IPS DF 6.9 (cell line): ENCODE results near the gene CTSO.
"Not testable (repeated sequence)": the region's sequence is repeated elsewhere in the genome, so short reads cannot be mapped to it uniquely, and the experiment has no call there.

Experiments
- DNase-seq: peaks from one replicate; pipeline ENCODE4 v3.0.0-alpha.2; 2013; ENCODE audit warnings: low read depth, low spot score
- H3K27ac ChIP-seq: one replicate; pipeline ENCODE4 v1.5.1; 2013; ENCODE audit warnings: low read length, control low read depth
- H3K27me3 ChIP-seq: 2 replicates; pipeline ENCODE4 v1.6.1; 2013; ENCODE audit warnings: mild to moderate bottlenecking, low read length; ENCODE audit not compliant: control insufficient read depth, insufficient read depth
- H3K36me3 ChIP-seq: 2 replicates; pipeline ENCODE4 v1.6.1; 2013; ENCODE audit warnings: low read length; ENCODE audit not compliant: control insufficient read depth, insufficient read depth
- H3K4me1 ChIP-seq: 2 replicates; pipeline ENCODE4 v1.6.1; 2013; ENCODE audit warnings: low read length; ENCODE audit not compliant: control insufficient read depth, insufficient read depth
- H3K4me3 ChIP-seq: 2 replicates; pipeline ENCODE4 v1.5.1; 2013; ENCODE audit warnings: mild to moderate bottlenecking, low read length
- H3K9me3 ChIP-seq: 2 replicates; pipeline ENCODE4 v1.6.1; 2013; ENCODE audit warnings: low read length, inconsistent platforms; ENCODE audit not compliant: control insufficient read depth, insufficient read depth
- WGBS: extraction: QIAGEN DNeasy Blood & Tissue Kit; methylation state at CpG from one replicate; pipeline ENCODE4 v1.1.7; 2013; ENCODE audit warnings: mixed read lengths, missing lambda C conversion rate; ENCODE audit not compliant: insufficient read length, insufficient coverage; 5-methylcytosine and 5-hydroxymethylcytosine counted together

Gene CTSO

DNA sequence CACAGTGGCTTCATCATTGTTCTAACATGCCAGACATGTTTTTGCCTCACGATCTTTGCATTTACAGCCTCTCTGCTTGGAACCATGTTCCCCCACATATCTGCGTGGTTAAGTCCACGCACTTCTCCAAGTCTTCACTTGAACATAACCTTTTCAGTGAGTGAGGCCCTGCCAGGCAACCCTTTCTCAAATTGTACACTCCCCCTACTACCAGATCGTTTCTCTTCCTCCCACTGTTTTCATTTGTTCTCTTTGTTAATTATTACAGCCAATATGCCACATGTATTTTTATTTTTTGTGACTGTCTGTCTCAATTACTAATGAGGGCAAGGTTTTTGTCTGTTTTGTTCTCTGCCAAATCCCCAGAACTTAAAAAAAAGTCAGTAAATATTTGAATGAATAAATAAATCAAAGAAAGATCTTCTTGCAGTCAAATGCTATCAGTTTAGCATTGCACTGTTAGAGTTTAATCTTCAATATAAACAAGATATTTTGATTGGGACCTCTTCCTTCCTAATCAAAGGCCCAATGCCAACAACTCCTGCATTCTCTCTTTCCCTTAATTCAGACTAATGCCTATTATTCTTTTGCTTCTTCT is 18.2 kb downstream of the CTSO start:
- DNase-seq = no peak
- Histone ChIP-seq H3K27me3 (no peaks in the 10 kb centered on the region), H3K9me3 (no peaks in the 10 kb centered on the region), H3K27ac (no peak overlapping the region), H3K36me3 (no peaks in the 10 kb centered on the region), H3K4me1 (no peaks in the 10 kb centered on the region), H3K4me3 (no peak overlapping the region)
- WGBS = no CpG with 5 or more reads among the region's 4 CpGs

DNA sequence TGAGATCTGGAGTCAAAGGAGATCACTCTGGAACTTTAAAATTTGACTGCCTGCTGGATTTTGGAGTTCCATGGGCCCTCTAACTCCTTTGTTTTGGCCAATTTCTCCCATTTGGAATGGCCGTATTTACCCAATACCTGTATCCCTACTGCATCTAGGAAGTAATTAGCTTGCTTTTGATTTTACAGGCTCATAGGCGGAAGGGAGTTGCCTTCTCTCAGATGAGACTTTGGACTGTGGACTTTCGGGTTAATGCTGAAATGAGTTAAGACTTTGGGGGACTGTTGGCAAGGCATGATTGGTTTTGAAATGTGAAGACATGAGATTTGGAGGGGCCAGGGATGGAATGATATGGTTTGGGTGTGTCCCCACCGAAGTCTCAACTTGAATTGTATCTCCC is 19.0 kb downstream of the CTSO start:
- not testable (repeated sequence) for H3K9me3 ChIP-seq, H3K27ac ChIP-seq, DNase-seq, H3K36me3 ChIP-seq, H3K4me3 ChIP-seq, H3K27me3 ChIP-seq, H3K4me1 ChIP-seq
- no CpG with 5 or more reads among the region's 4 CpGs for WGBS

DNA sequence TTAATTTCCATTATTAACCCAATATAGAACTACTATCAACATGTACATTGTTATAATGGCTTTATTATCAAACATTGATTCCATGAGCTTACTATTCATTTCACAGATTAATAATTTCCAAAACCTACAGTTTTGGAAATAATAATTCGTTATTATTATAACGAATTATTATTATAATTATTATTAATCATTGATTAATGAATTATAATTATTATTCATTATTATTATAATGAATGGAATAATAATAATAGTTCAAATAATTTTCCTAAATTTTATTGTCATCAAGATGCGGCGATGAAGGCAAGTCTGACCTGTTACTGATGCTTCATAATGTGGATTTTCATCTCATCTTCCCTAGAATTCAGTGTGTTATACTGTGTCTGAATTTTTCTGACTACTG is 22.0 kb downstream of the CTSO start:
- H3K4me3 ChIP-seq = no peak overlapping the region
- no peaks in the 10 kb centered on the region for H3K27me3 ChIP-seq
- no peak for DNase-seq
- H3K9me3 ChIP-seq = no peaks in the 10 kb centered on the region
- no peaks in the 10 kb centered on the region for H3K4me1 ChIP-seq
- H3K27ac ChIP-seq = no peak overlapping the region
- 100% methylated on average over 2 of the region's 4 CpGs for WGBS
- H3K36me3 ChIP-seq = no peaks in the 10 kb centered on the region

DNA sequence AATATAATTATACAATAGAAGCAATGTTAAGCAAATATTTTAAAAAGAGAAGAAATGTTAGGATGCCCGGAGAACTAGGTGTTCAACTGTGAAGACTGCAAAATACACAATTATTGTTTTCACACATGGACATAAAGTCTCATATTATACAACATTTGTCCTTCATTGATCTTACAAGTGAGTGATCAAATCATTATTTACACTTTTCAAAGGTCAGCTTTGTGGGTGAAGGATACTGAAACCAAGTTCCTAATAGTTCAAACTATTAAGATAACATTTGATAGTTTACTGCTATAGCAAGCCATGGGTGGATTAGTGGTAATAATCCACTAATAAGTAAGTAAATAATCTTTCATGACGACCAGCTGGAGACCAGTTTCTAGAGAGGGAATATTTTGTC is 23.3 kb downstream of the CTSO start:
- Histone ChIP-seq H3K27ac (no peak overlapping the region), H3K4me3 (no peak overlapping the region), H3K4me1 (no peaks in the 10 kb centered on the region), H3K27me3 (no peaks in the 10 kb centered on the region), H3K9me3 (no peaks in the 10 kb centered on the region), H3K36me3 (no peaks in the 10 kb centered on the region)
- WGBS = no CpG with 5 or more reads among the region's 2 CpGs
- no peak for DNase-seq

DNA sequence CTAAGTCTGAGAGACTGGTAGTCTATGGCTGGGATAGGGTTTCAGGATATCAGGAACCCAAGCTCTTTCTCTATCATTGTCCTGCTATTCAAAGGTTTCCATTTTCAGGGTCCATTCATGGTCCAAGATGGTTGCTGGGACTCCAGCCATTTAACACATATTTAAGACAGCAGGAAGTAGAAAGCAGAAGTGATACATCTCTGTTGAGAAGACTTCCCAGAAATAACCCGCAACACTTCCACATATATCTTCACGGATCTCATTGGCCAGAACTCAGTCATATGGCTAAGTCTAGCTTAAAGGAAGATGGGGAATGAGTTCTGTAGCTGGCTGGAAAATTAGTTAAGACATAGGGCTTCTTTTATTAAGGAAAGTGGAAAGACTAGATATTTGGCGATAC is 23.8 kb downstream of the CTSO start:
- DNase-seq = no peak
- H3K27ac ChIP-seq = no peak overlapping the region
- WGBS = no CpG with 5 or more reads among the region's 3 CpGs

DNA sequence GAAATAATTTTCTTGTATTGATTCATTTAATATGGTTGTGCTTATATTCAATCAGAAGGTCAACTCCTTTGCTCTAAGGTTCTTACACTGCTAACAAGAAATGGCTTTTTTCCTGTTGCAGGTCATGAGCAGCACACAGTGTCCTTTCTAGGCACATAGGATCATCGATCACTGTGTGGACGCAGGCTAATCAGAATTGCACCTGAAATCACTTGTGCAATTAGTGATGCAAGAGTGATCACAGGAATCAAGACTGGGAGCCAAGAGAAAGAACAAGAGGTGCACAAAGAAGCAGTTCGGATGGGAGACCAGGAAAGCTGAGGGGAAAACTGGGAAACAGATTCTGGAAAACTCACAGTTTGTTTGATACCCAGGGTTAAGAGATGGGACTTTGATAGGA is 29.0 kb downstream of the CTSO start:
- no peak overlapping the region for H3K27ac ChIP-seq
- H3K9me3 ChIP-seq = no peaks in the 10 kb centered on the region
- WGBS = no CpG with 5 or more reads among the region's 3 CpGs
- no peaks in the 10 kb centered on the region for H3K36me3 ChIP-seq
- no peak for DNase-seq
- H3K4me1 ChIP-seq = no peaks in the 10 kb centered on the region
- H3K4me3 ChIP-seq = no peak overlapping the region
- H3K27me3 ChIP-seq = no peaks in the 10 kb centered on the region

More for the DNA sequence above, 23.8 kb downstream of the CTSO start:
- Histone ChIP-seq H3K9me3 (no peaks in the 10 kb centered on the region), H3K4me3 (no peak overlapping the region), H3K4me1 (no peaks in the 10 kb centered on the region), H3K27me3 (no peaks in the 10 kb centered on the region), H3K36me3 (no peaks in the 10 kb centered on the region)

DNA sequence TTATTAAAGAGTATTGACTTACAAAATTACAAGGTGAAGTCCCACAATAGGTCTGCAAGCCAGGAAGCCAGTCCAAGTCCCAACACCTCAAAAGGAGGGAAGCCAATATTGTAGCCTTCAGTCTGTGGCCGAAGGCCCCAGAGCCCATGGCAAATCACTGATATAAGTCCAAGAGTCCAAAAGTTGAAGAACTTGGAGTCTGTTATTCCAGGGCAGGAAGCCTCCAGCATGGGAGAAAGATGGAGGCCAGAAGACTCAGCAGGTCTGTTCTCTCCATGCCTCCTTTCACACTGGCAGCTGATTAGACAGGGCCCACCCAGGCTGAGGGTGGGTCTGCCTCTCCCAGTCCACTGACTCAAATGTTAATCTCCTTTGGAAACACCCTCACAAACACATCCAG is 32.1 kb downstream of the CTSO start:
- no peak overlapping the region for H3K27ac ChIP-seq
- no peak overlapping the region for H3K4me3 ChIP-seq
- H3K36me3 ChIP-seq = no peaks in the 10 kb centered on the region
- H3K4me1 ChIP-seq = no peaks in the 10 kb centered on the region
- H3K27me3 ChIP-seq = no peaks in the 10 kb centered on the region
- no peaks in the 10 kb centered on the region for H3K9me3 ChIP-seq
- WGBS = no CpG with 5 or more reads among the region's 1 CpG
- DNase-seq = no peak

DNA sequence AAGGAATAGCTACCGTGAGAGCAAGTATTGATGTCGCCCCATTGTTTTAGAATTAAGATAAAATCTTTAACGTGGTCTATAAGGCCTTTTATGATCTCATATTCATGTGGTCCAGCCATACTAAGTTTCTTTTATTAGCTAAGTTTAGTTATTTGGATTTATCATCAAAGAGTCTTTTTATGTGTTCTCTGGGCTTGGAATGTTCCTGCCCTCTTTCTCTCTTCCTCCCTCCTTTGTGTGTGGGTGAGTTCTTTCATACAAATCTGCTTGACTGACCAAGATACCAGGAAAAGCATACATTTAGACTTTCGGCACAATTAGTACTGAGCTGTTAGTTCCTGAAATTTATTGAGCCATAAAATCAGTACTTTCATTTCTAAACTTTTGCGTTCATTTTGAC is 38.9 kb downstream of the CTSO start:
- no peak overlapping the region for H3K27ac ChIP-seq
- no CpG with 5 or more reads among the region's 5 CpGs for WGBS

DNA sequence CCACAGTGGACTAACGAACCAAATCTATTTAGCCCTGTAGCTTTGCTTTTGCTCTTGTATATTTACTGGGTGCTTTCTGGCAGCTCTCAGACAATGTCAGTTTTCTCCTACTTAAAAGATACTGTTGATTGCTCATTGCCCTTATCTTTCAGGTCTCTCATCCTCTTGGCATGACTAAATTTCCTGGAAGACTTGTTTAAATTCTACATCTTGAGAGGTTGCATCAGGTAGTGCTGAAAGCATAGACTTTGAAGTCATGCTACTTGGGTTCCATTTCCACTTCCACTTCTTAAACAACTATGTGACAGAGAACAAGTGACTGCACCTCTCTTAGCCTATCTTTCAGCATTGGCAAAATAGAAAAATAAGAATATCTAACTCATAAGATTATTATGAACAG is 41.8 kb downstream of the CTSO start:
- Histone ChIP-seq H3K4me1 (no peaks in the 10 kb centered on the region), H3K27ac (no peak overlapping the region), H3K27me3 (no peaks in the 10 kb centered on the region), H3K9me3 (no peaks in the 10 kb centered on the region), H3K36me3 (no peaks in the 10 kb centered on the region), H3K4me3 (no peak overlapping the region)
- no CpG with 5 or more reads among the region's 1 CpG for WGBS
- no peak for DNase-seq

More for the DNA sequence above, 38.9 kb downstream of the CTSO start:
- Histone ChIP-seq H3K36me3 (no peaks in the 10 kb centered on the region), H3K4me1 (no peaks in the 10 kb centered on the region), H3K9me3 (no peaks in the 10 kb centered on the region), H3K27me3 (no peaks in the 10 kb centered on the region), H3K4me3 (no peak overlapping the region)
- DNase-seq = no peak

DNA sequence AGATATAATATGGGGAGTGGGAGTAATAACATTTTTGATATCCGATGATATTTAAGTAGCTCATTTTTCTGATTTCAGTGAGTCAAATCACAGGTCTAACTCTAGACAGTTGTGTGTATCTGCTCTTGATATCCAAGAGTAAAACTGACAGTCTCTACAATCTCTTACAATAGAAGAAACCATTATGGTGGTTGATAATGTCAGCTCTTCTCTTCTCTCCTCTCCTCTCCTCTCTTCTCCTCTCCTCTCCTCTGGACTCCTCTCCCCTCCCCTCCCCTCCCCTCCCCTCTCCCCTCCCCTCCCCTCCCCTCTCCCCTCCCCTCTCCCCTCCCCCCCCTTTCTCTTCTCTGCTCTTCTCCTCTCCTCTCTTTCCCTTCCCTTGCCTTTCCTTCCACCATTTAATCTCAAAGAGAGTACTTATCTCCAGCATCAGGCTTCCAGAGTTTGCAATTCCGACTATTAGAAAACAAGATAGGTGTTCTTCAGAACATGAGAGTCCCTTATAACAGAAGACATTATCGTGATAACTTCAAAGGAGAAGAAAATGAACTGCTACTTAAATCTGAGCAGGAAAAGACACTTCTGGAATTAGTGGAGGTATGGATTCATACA is 43.9 kb downstream of the CTSO start:
- Histone ChIP-seq H3K36me3 (no peaks in the 10 kb centered on the region), H3K27ac (no peak overlapping the region), H3K4me1 (no peaks in the 10 kb centered on the region), H3K9me3 (no peaks in the 10 kb centered on the region), H3K27me3 (no peaks in the 10 kb centered on the region), H3K4me3 (no peak overlapping the region)
- no CpG with 5 or more reads among the region's 3 CpGs for WGBS
- DNase-seq = no peak
